Retinal pigment epithelial cell (primary cell): ENCODE measurements around the gene SCN1A.
"Not testable (repeated sequence)": the region's sequence is repeated elsewhere in the genome, so short reads cannot be mapped to it uniquely, and the experiment has no call there.

Experiments used
- DNase-seq: peaks from one replicate; pipeline ENCODE4 v3.0.0-alpha.2; 2010; ENCODE audit warnings: low read depth
- H3K4me3 ChIP-seq: 2 replicates; pipeline ENCODE4 v1.5.1; 2011; ENCODE audit warnings: mild to moderate bottlenecking, low read length, control low read depth, moderate library complexity
- TF ChIP-seq, protein P1 (sequence below): conservative IDR thresholded peaks from 2 replicates; pipeline ENCODE4 v1.5.1; 2011; ENCODE audit warnings: low read depth, low read length, control low read depth, inconsistent platforms

SCN1A gene

GRCh38 chr2:166104084-166104483, 23.7 kb downstream of the SCN1A start:
- H3K4me3 ChIP-seq: no peak overlapping the region
- TF ChIP-seq, protein P1, sequence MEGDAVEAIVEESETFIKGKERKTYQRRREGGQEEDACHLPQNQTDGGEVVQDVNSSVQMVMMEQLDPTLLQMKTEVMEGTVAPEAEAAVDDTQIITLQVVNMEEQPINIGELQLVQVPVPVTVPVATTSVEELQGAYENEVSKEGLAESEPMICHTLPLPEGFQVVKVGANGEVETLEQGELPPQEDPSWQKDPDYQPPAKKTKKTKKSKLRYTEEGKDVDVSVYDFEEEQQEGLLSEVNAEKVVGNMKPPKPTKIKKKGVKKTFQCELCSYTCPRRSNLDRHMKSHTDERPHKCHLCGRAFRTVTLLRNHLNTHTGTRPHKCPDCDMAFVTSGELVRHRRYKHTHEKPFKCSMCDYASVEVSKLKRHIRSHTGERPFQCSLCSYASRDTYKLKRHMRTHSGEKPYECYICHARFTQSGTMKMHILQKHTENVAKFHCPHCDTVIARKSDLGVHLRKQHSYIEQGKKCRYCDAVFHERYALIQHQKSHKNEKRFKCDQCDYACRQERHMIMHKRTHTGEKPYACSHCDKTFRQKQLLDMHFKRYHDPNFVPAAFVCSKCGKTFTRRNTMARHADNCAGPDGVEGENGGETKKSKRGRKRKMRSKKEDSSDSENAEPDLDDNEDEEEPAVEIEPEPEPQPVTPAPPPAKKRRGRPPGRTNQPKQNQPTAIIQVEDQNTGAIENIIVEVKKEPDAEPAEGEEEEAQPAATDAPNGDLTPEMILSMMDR: no peak
- no peak for DNase-seq

- DNase-seq, H3K4me3 ChIP-seq: not testable (repeated sequence)
Observed at GRCh38 chr2:166103277-166103676, 24.5 kb downstream of the SCN1A start.

- no peak overlapping the region for H3K4me3 ChIP-seq
- DNase-seq: no peak
Observed at GRCh38 chr2:166094325-166094724, 33.5 kb downstream of the SCN1A start.

GRCh38 chr2:166092889-166093288, 34.9 kb downstream of the SCN1A start:
- H3K4me3 ChIP-seq: no peak overlapping the region
- DNase-seq: no peak
- TF ChIP-seq, protein P1: no peak

More at GRCh38 chr2:166094325-166094724, 33.5 kb downstream of the SCN1A start:
- TF ChIP-seq, protein P1: no peak

DNA sequence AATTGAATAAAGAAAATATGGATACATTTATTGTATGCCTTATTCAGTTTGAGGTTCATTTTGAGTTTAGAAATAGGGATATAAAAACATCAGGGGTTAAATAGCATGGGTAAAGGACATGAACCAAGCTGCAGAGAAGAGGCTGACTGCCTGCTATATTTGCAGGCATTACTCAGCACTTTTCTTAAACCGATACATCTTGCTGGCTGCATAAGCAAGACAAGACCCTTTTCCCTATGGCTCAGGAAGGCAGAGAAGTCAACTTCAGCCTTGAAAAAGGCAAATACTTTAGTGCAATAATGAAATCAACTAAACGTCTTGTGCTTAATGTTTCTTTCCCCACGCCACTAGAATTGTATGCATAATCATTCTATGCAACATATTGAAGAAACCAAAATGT, 36.4 kb downstream of the SCN1A start:
- no peak overlapping the region for H3K4me3 ChIP-seq
- TF ChIP-seq, protein P1: no peak

DNA sequence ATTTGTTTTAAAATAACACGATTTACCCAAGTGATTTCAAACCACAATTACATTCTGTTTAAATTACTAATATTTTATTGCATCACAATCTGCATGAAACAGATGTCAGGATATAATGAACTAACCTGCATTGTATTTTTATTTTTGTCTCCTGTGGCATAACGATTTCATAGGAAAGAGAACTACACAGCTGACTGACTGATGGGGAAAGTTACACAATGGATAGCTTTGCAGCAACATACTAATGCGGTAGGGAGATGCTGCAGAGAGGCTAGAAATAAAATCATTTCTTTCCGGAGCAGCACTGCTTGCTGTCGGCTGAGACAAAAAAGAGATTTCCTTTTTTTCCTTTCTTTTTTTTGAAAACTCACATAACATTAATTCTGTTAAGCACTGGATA, 36.9 kb downstream of the SCN1A start:
- H3K4me3 ChIP-seq: no peak overlapping the region
- no peak for DNase-seq
- TF ChIP-seq, protein P1: no peak

More for the DNA sequence above, 36.4 kb downstream of the SCN1A start:
- DNase-seq: no peak

- TF ChIP-seq, protein P1: no peak
- no peak overlapping the region for H3K4me3 ChIP-seq
- DNase-seq: no peak
Observed at GRCh38 chr2:166090346-166090745, 37.5 kb downstream of the SCN1A start.

DNA sequence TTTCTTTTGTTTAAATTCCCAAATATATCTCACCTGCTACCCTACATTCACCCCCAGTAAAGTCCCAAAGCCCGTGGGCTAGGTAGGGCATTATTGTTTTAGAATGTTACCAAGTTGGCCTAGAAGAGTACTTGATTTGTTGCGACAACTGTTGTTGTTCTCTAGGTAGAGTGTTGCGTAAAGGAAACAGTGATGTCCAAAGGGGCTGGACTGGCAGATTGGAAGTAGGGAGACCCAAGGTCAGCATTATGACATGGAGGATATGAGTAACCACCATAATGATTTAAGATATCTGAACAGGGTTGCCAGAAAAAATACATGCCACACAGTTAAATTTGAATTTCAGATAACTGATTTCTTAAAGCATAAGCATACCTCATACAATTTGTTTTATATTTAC, 39.2 kb downstream of the SCN1A start:
- TF ChIP-seq, protein P1: no peak
- no peak for DNase-seq

More for the DNA sequence above, 39.2 kb downstream of the SCN1A start:
- no peak overlapping the region for H3K4me3 ChIP-seq
